HCT116 (cell line): ENCODE measurements around the gene ARHGAP10. TPM values are rescaled to one million over a fixed set of nuclear protein-coding genes. Genes with fewer than 3 reads are reported as not detected.

Experiments used
- ATAC-seq: fragments of 200-7000 bp; cut with Tn5 transposase; 2 replicates; pipeline ENCODE4 v1.9.1; 2020; ENCODE audit warnings: mild to moderate bottlenecking, moderate library complexity
- BruUV-seq: library from RNA; stranded (reverse); fragments of 400-500 nt; replicated peaks from 2 replicates; lab custom pipeline; 2021; lab: Mats Ljungman, UMichigan
- CTCF ChIA-PET: fragments of 300-600 bp; sonication (Branson Sonifier 250); formaldehyde crosslinking; loops from one replicate; lab custom pipeline; 2021; ENCODE audit warnings: antibody characterized with exemption; lab: Charles Lee
- POLR2A ChIA-PET: fragments of 300-600, 350-600 bp; sonication (Branson Sonifier 250); formaldehyde crosslinking; loops from one replicate; lab custom pipeline; 2021; ENCODE audit warnings: antibody characterized with exemption; lab: Charles Lee
- RAD21 ChIA-PET, 2 experiments: fragments of 300-600 bp; sonication (Branson Sonifier 250); formaldehyde crosslinking; loops; one replicate each; lab custom pipeline; 2023; ENCODE audit warnings: low total read pairs in 2 of 2; ENCODE audit not compliant: uncharacterized antibody in 2 of 2, unreplicated experiment in 2 of 2, low non-redundant PET in 1 of 2; lab: Charles Lee
- DNase-seq: peaks from one replicate; pipeline ENCODE4 v3.0.0-alpha.2; 2010; ENCODE audit warnings: low read depth, low spot score
- H2AFZ ChIP-seq: fragments of 200-600 bp; shearing (Covaris generic), sonication (generic); 2 replicates; pipeline ENCODE4 v1.6.1; 2017; ENCODE audit warnings: low read depth, mixed run types, mixed read lengths, antibody characterized with exemption, low read length; ENCODE audit not compliant: poor library complexity, severe bottlenecking
- H3K27ac ChIP-seq: 2 replicates; pipeline ENCODE4 v1.5.1; 2012; ENCODE audit warnings: low read depth, low read length
- H3K27me3 ChIP-seq: fragments of 200-600 bp; sonication (generic); 2 replicates; pipeline ENCODE4 v1.6.1; 2016; ENCODE audit warnings: mixed run types, low read length, mixed read lengths; ENCODE audit not compliant: insufficient read depth
- H3K36me3 ChIP-seq, 2 experiments: fragments of 200-500 bp in 1 of 2; fragments of 200-600 bp in 1 of 2; sonication (Bioruptor generic) in 1 of 2; sonication (generic) in 1 of 2; 2 replicates each; pipeline versions ENCODE4 v1.5.1 to v1.6.1; 2014 to 2016; ENCODE audit warnings: low read length in 2 of 2, inconsistent platforms in 1 of 2, mixed read lengths in 1 of 2, mixed run types in 1 of 2; ENCODE audit not compliant: insufficient read depth in 2 of 2, control insufficient read depth in 1 of 2
- H3K4me1 ChIP-seq, 2 experiments: fragments of 200-600 bp in 1 of 2; sonication (generic) in 1 of 2; 2 replicates each; pipeline versions ENCODE4 v1.5.1 to v1.6.1; 2012 to 2017; ENCODE audit warnings: low read length in 2 of 2, inconsistent platforms in 1 of 2, mild to moderate bottlenecking in 1 of 2, mixed read lengths in 1 of 2, mixed run types in 1 of 2, moderate library complexity in 1 of 2; ENCODE audit not compliant: insufficient read depth in 2 of 2, control insufficient read depth in 1 of 2
- H3K4me2 ChIP-seq: fragments of 200-600 bp; sonication (generic); 2 replicates; pipeline ENCODE4 v1.6.1; 2017; ENCODE audit warnings: mixed run types, low read length, mixed read lengths
- H3K4me3 ChIP-seq, 2 experiments: fragments of 200-600 bp in 1 of 2; sonication (generic) in 1 of 2; replicated peaks in 1 of 2; 2 replicates each; pipeline ENCODE4 v1.5.1; 2011 to 2016; ENCODE audit warnings: low read length in 2 of 2, control low read depth in 1 of 2, low read depth in 1 of 2, mild to moderate bottlenecking in 1 of 2, mixed read lengths in 1 of 2, mixed run types in 1 of 2
- H3K79me2 ChIP-seq: fragments of 200-600 bp; sonication (generic); 2 replicates; pipeline ENCODE4 v1.6.1; 2017; ENCODE audit warnings: mild to moderate bottlenecking, mixed run types, low read length, moderate library complexity, mixed read lengths; ENCODE audit not compliant: insufficient read depth
- H3K9ac ChIP-seq: fragments of 200-600 bp; sonication (generic); 2 replicates; pipeline ENCODE4 v1.6.1; 2016; ENCODE audit warnings: low read length, mixed read lengths
- H3K9me2 ChIP-seq: fragments of 200-600 bp; sonication (generic), shearing (Covaris generic); 2 replicates; pipeline ENCODE4 v1.6.1; 2017; ENCODE audit warnings: mixed run types, mild to moderate bottlenecking, moderate library complexity; ENCODE audit not compliant: insufficient read depth
- H3K9me3 ChIP-seq, 2 experiments: fragments of 200-500 bp in 1 of 2; fragments of 200-600 bp in 1 of 2; sonication (Bioruptor generic) in 1 of 2; sonication (generic) in 1 of 2; 2 replicates each; pipeline ENCODE4 v1.6.1; 2014 to 2017; ENCODE audit warnings: low read length in 2 of 2, mixed read lengths in 2 of 2, inconsistent platforms in 1 of 2, low read depth in 1 of 2, mild to moderate bottlenecking in 1 of 2, mixed run types in 1 of 2, moderate library complexity in 1 of 2; ENCODE audit not compliant: control insufficient read depth in 1 of 2, insufficient read depth in 1 of 2
- H4K20me1 ChIP-seq: fragments of 200-600 bp; sonication (generic), shearing (Covaris generic); 2 replicates; pipeline ENCODE4 v1.6.1; 2017; ENCODE audit warnings: mixed run types, mild to moderate bottlenecking, moderate library complexity; ENCODE audit not compliant: insufficient read depth
- CBX3 ChIP-seq: IDR thresholded peaks from 2 replicates; pipeline ENCODE4 v1.6.1; 2012; ENCODE audit warnings: low read depth
- CEBPB ChIP-seq: IDR thresholded peaks from 2 replicates; pipeline ENCODE4 v1.6.1; 2012; ENCODE audit warnings: low read depth
- CTCF ChIP-seq, 3 experiments: fragments of 200-600 bp in 1 of 3; sonication (generic) in 1 of 3; IDR thresholded peaks in 2 of 3; conservative IDR thresholded peaks in 1 of 3; 2 replicates each; pipeline ENCODE4 v1.5.1; 2012 to 2017; ENCODE audit warnings: low read depth in 2 of 3, low read length in 2 of 3, antibody characterized with exemption in 1 of 3, borderline replicate concordance in 1 of 3, control low read depth in 1 of 3, mild to moderate bottlenecking in 1 of 3, mixed read lengths in 1 of 3, mixed run types in 1 of 3, moderate library complexity in 1 of 3; ENCODE audit not compliant: insufficient read depth in 1 of 3
- EGR1 ChIP-seq: IDR thresholded peaks from 2 replicates; pipeline ENCODE4 v1.6.1; 2012; ENCODE audit warnings: low read depth
- ELF1 ChIP-seq: IDR thresholded peaks from 2 replicates; pipeline ENCODE4 v1.6.1; 2012; ENCODE audit warnings: low read depth, borderline replicate concordance
- EZH2phosphoT487 ChIP-seq: fragments of 200-600 bp; IDR thresholded peaks from 2 replicates; pipeline ENCODE4 v1.6.1; 2018; ENCODE audit warnings: antibody characterized with exemption, borderline replicate concordance
- FOSL1 ChIP-seq: IDR thresholded peaks from 2 replicates; pipeline ENCODE4 v1.6.1; 2012; ENCODE audit warnings: low read depth
- JUND ChIP-seq: IDR thresholded peaks from 2 replicates; pipeline ENCODE4 v1.6.1; 2012
- MAX ChIP-seq: IDR thresholded peaks from 2 replicates; pipeline ENCODE4 v1.6.1; 2012
- POLR2A ChIP-seq: IDR thresholded peaks from 2 replicates; pipeline ENCODE4 v1.7.0; 2011; ENCODE audit warnings: borderline replicate concordance; ENCODE audit not compliant: insufficient read depth, insufficient read length; ENCODE audit errors: extremely low read depth
- POLR2AphosphoS5 ChIP-seq: IDR thresholded peaks from 2 replicates; pipeline ENCODE4 v1.6.1; 2011; ENCODE audit warnings: mild to moderate bottlenecking, low read depth, low read length, moderate library complexity
- RAD21 ChIP-seq: IDR thresholded peaks from 2 replicates; pipeline ENCODE4 v1.6.1; 2012; ENCODE audit warnings: low read depth, mild to moderate bottlenecking
- REST ChIP-seq: IDR thresholded peaks from 2 replicates; pipeline ENCODE4 v1.6.1; 2012; ENCODE audit warnings: low read depth
- SIN3A ChIP-seq: IDR thresholded peaks from 2 replicates; pipeline ENCODE4 v1.6.1; 2012; ENCODE audit warnings: low read depth
- SP1 ChIP-seq: IDR thresholded peaks from 2 replicates; pipeline ENCODE4 v1.6.1; 2012; ENCODE audit warnings: low read depth
- SRF ChIP-seq: IDR thresholded peaks from 2 replicates; pipeline ENCODE4 v1.6.1; 2012; ENCODE audit warnings: low read depth
- TCF7L2 ChIP-seq: IDR thresholded peaks from 2 replicates; pipeline ENCODE4 v1.7.0; 2011; ENCODE audit warnings: borderline replicate concordance, inconsistent platforms; ENCODE audit not compliant: insufficient read depth, insufficient read length; ENCODE audit errors: extremely low read depth
- YY1 ChIP-seq: IDR thresholded peaks from 2 replicates; pipeline ENCODE4 v1.6.1; 2011; ENCODE audit warnings: low read length, low read depth, moderate library complexity, mild to moderate bottlenecking; ENCODE audit not compliant: insufficient replicate concordance; ENCODE audit errors: extremely low read depth
- ZFX ChIP-seq: fragments of 450-650 bp; IDR thresholded peaks from 2 replicates; pipeline ENCODE4 v1.6.1; 2017
- ZNF274 ChIP-seq: fragments of 200-500 bp; sonication (Bioruptor generic); IDR thresholded peaks from 2 replicates; pipeline ENCODE4 v1.6.1; 2014; ENCODE audit warnings: mild to moderate bottlenecking, low read depth, low read length, inconsistent platforms
- intact Hi-C: fragments of 100-400 bp; cut with micrococcal nuclease; formaldehyde crosslinking; loops from 2 replicates; pipeline ENCODE4 v1.10.0; 2022
- total RNA-seq: library from RNA; stranded (reverse); gene quantifications from one replicate; pipeline ENCODE4 v1.2.1, GENCODE V29; 2021; ENCODE audit not compliant: unreplicated experiment

ARHGAP10 gene
- total RNA-seq, 1 experiment from 2014 or later, result 24.7 TPM

- no peak for TF ChIP-seq SRF
- TF ChIP-seq POLR2A, result no peak
- no peak for TF ChIP-seq SIN3A
- TF ChIP-seq EZH2phosphoT487, result no peak
- no peak for TF ChIP-seq POLR2AphosphoS5
- no peak for TF ChIP-seq CTCF (IDR thresholded peaks at IDR 0.05 in 2 of 3, conservative IDR thresholded peaks at IDR 0.05 in 1 of 3; ENCODE audit: borderline replicate concordance in 1 of 3, insufficient read depth in 1 of 3, low read depth in 2 of 3, low read length in 2 of 3)
- no peak for TF ChIP-seq ZNF274
- no peak for TF ChIP-seq RAD21
- TF ChIP-seq EGR1, result no peak
- TF ChIP-seq SP1, result no peak
- no peak for TF ChIP-seq TCF7L2
- TF ChIP-seq CEBPB, result no peak
- TF ChIP-seq JUND, result no peak
- TF ChIP-seq ZFX, result no peak
Measured at GRCh38 chr4:148061141-148061481, 329.2 kb downstream of the ARHGAP10 start (continued).

- no peak for DNase-seq
- Histone ChIP-seq H3K4me1 (peaks cover 0 to 3% of the 10 kb centered on the region in 2 experiments; a peak in 2 of 4 replicates), H2AFZ (no peak overlapping the region), H3K9ac (no peak overlapping the region), H3K4me3 (no peak overlapping the region), H3K27ac (no peak overlapping the region), H3K36me3 (no peaks in the 10 kb centered on the region), H3K9me3 (no peaks in the 10 kb centered on the region), H3K27me3 (no peaks in the 10 kb centered on the region), H4K20me1 (no peaks in the 10 kb centered on the region), H3K79me2 (no peaks in the 10 kb centered on the region), H3K9me2 (no peaks in the 10 kb centered on the region), H3K4me2 (no peak overlapping the region)
- ATAC-seq, result no peak
- ChIA-PET CTCF (no interaction called here), RAD21 (no interaction called here), POLR2A (interaction anchor here (0.6 kb wide), 1 partner anchor 402 kb away, joined by 3 read pairs; no protein-coding TSS in a partner anchor)
- BruUV-seq, result no TSS peak
- intact Hi-C loops, result no loop called here
- TF ChIP-seq ELF1 (no peak), CBX3 (no peak), RAD21 (no peak), MAX (no peak), FOSL1 (no peak), POLR2AphosphoS5 (no peak), EZH2phosphoT487 (no peak), YY1 (no peak), CTCF (IDR thresholded peaks at IDR 0.05 in 2 of 3, conservative IDR thresholded peaks at IDR 0.05 in 1 of 3; ENCODE audit: borderline replicate concordance in 1 of 3, insufficient read depth in 1 of 3, low read depth in 2 of 3, low read length in 2 of 3) (no peak), REST (no peak), SRF (no peak), JUND (no peak)
Measured at GRCh38 chr4:148061795-148062194, 329.9 kb downstream of the ARHGAP10 start.
